CD4-positive, alpha-beta T cell treated with Interleukin-17A for 4 hours (primary cell): ENCODE measurements around the gene GSX2.
"Not testable (repeated sequence)": the region's sequence is repeated elsewhere in the genome, so short reads cannot be mapped to it uniquely, and the experiment has no call there.

Experiments used
- DNase-seq: peaks from one replicate; pipeline ENCODE4 v3.0.0-alpha.2; 2020; ENCODE audit warnings: mixed read lengths

The GSX2 gene

DNA sequence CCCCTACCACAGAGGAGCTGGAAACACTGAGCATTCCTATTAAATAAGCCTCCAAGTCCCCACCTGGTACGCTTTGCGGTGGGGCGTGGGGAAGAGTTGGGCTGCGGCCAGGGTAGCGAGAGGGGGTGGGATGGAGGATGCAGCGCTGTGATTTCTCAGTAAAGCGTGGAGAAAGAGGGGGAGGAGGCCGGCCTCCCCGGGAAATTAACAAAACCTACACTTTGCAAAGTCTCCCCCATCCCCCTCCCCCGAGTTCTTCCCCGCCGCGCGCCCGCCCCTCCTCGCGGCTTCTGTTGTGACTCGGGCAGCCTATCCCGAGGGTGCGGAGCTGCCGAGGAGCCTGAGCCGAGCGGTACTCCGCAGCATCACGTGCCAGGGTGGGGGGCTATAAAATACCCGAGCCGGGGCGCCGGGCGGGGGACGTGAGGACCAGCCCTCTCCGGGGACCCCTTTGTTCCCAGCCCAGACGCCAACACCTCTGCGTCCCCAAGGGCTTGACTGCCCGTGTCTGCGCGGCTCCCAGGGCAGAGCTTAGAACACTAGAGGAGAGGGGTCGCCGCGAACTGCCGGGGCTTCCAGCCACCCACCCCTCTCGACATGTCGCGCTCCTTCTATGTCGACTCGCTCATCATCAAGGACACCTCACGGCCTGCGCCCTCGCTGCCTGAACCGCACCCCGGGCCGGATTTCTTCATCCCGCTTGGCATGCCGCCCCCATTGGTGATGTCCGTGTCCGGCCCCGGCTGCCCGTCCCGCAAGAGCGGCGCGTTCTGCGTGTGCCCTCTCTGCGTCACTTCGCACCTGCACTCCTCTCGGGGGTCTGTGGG, at the start of gene GSX2:
Gene GSX2, plus strand, starts transcription at position 416 of the 827 bp plus-strand sequence. Its CDS starts 182 bp downstream, at position 598.
- DNase-seq, result no peak

DNA sequence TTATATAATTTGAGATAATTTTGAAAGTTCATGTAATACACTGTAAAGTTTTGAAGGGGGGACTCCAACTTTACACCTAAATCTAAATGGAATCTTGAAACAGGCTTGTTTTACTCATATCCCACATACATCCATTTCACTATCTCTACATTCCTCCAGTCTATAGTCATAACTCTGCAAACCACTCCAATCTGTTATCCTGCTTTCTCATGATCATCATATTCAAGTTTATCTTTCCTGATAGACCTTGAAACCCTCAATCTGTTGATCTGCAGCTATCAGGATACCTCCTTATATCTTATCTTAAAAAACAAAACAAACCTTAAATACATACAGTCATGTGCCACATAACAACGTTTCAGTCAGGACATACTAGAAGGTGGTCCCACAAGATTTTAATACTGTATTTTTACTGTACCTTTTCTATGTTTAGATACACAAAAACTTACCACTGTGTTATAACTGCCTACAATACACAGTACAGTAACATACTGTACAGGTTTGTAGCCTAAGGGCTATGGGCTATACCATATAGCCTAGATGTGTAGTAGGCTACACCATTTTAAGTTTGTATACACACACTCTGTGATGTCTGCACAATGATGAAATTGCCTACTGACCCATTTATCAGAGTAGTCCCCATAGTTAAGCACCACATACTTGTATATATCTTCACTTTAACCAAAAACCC, 49.6 kb upstream of the GSX2 start:
- DNase-seq, result no peak

DNA sequence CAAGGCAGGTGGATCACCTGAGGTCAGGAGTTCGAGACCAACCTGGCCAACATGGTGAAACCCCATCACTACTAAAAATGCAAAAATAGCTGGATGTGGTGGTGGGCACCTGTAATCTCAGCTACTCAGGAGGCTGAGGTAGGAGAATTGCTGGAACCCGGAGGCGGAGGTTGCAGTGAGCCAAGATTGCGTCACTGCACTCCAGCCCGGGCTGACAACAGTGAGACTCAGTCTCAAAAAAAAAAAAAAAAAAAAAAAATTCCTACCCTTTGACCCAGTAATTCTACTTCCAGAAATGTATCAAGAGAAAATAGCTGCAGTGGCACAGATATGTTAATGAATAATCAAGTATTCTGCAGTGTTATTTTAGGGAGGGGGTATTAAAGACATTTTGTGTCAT, 46.6 kb upstream of the GSX2 start:
- DNase-seq, result not testable (repeated sequence)

DNA sequence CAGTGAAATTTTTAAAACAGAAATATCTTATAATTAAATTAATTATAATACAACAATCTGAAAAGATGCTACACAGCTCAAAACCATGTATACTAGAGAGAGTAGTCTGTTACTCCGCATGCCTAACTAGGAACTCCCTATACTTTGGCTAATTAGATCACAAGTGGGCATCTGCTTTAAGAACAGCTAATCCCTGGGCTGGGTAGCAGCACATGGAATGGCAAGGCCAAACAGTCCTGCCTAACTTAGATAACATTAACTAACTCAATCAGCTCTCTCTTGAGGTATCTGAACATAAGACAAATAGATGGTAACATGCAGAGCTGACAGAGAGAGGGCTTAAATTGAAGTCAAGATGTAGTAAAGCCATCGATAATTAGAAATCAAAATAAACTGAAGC, 45.5 kb upstream of the GSX2 start:
- no peak for DNase-seq

GRCh38 chr4:54055494-54055893, 44.5 kb upstream of the GSX2 start:
- DNase-seq, result no peak

GRCh38 chr4:54056360-54056759, 43.6 kb upstream of the GSX2 start:
- no peak for DNase-seq

- no peak for DNase-seq
These were observed 41.8 kb upstream of the GSX2 start for GRCh38 chr4:54058171-54058570.

DNA sequence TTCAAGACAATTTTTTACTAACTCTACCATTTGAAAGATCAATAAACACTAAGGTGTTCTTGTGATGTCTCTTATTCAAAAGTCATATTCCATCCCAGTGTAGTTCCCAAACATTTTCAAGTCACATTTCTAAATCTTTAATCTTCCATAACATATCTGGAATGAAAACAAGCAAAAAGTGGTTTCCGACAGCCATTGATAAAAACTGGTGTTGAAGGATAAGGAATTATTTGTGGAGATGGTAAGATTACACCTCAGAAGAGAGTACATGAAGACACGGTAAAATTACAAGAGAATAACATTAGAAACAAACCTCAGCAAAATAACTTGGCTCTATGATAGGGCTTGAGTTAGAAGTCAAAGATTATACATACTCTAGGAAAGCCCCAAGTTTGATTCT, 39.8 kb upstream of the GSX2 start:
- no peak for DNase-seq

GRCh38 chr4:54061067-54061466, 38.9 kb upstream of the GSX2 start:
- no peak for DNase-seq

- DNase-seq, result no peak
These were observed 38.1 kb upstream of the GSX2 start for GRCh38 chr4:54061873-54062272.

GRCh38 chr4:54062392-54062791, 37.6 kb upstream of the GSX2 start:
- DNase-seq, result no peak

- no peak for DNase-seq
These were observed 36.7 kb upstream of the GSX2 start for GRCh38 chr4:54063229-54063628.

DNA sequence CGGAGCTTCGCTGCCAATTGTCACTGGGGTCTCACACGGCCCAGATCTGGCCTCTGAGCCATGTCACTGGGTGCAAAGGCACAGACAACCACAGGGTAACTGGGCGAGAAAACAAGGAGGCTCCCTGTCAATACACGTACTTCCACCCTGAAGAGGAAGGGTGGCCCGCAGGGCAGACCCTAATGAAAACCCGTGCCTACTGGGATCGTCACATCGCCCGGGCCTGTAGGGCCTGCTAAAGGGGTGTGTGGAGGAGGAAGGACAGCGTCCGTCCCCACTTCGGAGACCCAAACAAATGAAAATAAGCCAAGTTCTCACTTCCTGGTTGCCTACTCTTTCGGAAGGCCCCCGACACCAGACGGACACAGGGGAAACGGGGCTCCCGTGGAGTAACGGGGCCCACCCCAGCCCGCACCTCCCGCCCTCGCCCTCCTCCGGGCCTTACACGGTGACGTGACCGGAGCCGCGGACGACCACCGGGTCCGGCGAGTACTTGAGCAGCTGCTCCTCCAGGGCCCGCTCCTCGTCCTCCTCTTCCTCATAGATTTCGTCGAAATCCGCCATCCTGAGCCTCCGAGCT, 36.1 kb upstream of the GSX2 start:
- peak; percentile 40 for DNase-seq

- DNase-seq, result peak; percentile 97
These were observed 35.4 kb upstream of the GSX2 start, which contains the start of gene CHIC2 for GRCh38 chr4:54064317-54065111. Gene CHIC2 (minus strand): TSS chr4:54064605. CDS start chr4:54064300, 305 bp downstream.

DNA sequence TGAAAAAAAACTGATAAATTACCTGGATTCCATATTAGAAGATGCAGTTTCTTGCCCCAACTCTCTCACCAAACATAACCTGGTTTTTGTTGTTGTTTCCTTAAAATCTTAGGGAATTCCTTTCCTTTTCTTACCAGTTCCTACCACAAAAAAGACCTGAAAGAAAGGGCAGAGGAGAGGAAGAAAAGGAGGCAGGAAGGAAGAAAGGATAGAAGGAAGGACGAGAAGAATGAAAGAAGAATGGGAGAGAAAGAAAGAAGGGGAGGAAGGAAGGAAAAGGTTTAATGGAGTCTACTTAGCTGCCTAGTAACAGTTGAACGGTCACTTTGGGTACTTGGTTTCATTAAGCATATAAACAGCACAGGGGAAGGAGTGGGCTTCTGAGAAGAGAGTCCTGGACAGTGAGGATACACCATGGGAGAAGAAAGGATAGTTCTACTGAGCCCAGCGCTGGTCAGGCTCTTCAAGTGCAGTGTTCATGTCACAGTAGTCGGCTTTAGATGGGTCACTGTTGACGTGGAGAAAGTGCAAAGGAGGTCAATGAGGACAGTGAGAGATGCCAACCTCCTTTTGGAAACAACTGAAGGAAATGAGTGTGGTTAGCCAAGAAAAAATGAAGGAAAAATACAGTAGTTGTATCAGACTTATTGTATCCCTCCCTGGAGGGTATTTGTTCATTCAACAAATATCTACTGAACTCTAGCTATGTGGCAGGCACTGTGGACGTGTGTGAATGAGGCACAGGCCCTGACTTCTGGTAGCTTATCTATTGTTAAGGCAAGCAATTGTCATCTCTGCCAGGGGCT, 34.5 kb upstream of the GSX2 start:
- DNase-seq, result no peak

DNA sequence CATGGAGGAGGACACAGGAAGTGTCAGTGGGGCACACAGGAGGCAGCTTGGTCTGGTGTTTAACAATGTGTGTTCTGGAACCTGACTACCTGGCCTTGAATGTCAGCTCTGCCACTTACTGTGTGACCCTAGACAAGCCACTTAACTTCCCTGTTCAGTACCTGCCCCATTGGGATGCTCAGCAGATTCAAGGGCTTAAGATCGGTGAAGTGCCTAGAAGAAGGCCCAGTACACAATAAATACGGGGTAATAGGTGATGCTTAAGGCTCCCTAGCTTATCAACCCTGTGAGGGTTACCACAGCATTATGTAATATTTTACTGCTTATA, 33.9 kb upstream of the GSX2 start:
- peak; percentile 14 for DNase-seq

- DNase-seq, result no peak
These were observed 33.2 kb upstream of the GSX2 start for GRCh38 chr4:54066718-54067129.

- DNase-seq, result no peak
These were observed 32.8 kb upstream of the GSX2 start for GRCh38 chr4:54067166-54067565.

DNA sequence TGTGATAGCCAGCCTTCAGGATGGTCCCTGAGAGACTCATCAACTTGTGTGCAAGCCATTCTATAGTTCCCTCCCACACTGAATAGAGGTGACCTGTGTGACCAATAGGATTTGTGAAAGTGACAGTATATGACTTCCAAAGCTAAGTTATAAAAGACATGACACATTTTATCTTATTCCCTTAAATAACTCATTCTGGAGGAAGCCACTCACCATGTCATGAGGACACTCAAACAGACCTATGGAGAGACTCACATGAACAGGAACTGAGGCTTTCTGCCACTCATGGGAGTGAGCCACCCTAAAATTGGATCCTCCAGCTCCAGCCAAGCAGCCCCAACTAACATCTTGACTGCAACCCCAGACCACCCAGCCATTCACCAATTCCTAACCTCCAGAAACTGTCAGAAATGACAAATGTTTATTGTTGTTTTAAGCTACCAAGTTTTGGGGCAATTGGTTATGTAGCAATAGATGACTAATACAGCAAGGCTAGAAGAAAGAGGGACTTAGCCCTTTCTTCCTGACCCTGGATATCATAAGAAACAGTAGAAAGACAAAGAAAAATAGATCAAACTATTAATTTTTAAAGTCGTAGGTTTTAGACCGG, 26.6 kb upstream of the GSX2 start:
- no peak for DNase-seq

- DNase-seq, result no peak
These were observed 25.6 kb upstream of the GSX2 start for GRCh38 chr4:54074381-54074780.

GRCh38 chr4:54076673-54077072, 23.3 kb upstream of the GSX2 start:
- DNase-seq, result no peak

DNA sequence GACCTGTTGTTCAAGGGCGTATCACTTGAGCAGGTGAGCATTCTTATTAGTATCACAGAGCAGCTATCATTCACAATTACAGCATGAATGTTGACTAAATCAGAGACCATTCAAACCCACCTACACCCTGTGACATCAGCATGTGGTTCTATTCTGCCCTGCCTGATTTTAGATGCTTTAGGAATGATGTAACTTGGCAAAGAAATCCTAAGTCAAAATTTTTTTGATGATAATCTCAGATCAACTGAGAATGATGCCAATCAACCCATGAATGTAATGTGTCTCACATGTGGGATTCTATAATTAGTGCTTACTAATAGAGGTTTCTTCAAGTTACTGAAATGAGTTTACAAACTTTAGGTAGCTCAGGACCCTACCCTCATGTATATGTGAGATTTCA, 22.2 kb upstream of the GSX2 start:
- no peak for DNase-seq
